Measurements from ENCODE around the gene CLNK.

The CLNK gene, protein sequence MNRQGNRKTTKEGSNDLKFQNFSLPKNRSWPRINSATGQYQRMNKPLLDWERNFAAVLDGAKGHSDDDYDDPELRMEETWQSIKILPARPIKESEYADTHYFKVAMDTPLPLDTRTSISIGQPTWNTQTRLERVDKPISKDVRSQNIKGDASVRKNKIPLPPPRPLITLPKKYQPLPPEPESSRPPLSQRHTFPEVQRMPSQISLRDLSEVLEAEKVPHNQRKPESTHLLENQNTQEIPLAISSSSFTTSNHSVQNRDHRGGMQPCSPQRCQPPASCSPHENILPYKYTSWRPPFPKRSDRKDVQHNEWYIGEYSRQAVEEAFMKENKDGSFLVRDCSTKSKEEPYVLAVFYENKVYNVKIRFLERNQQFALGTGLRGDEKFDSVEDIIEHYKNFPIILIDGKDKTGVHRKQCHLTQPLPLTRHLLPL

DNA sequence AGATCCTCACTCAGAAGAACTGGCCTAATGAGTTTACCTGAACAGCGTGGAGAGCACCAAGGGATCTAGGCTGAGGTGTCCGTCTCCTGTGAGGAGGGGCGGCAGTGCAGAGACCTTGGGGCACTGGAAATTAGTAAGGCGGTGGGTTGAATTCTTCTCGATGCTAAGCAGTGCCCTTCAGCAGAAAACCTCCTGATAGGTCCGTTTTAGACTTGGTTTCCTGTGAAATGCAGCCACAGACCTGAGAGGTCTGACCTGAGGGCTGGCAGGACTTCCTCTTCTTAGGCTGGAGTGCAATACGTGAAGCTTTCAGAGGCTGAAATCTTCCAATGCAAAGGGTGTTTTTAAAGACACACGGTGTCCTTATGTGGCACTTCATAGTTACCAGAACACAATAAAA is at the start of gene CLNK:
CLNK (minus strand) TSS at position 138 of the 400 bp plus-strand sequence. CDS start 16,899 bp downstream, outside the sequence.
- no peak for DNase-seq (ENCODE audit: low read depth in 2 of 2)

DNA sequence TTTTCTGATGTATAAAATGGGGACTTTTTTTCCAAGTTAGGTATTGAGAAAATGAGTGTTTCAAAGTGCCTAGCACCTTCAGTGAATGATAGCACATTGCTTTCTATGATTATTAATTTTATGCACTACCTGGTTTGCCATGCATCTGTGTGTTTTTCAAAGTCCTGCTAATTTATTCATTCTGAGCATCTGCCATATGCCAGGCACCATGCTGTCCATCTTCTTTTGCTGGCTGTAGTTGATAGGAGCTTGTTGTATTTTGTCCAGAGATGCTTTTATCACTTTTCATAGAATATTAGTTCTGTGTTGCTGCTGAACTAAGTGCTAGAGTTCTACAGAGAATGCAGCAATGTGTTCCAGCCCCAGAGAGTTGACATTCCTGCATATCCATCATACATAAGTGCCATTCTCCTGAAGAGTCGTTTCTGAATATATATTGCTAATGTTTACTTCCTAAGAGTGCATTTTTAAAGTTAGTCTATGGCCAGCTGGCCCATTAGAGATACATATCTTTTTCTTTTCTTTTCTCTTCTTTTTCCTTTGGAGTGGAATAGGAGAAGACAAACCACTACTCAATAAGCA is 49.0 kb upstream of the CLNK start:
- DNase-seq (ENCODE audit: low read depth in 2 of 2): no peak

DNA sequence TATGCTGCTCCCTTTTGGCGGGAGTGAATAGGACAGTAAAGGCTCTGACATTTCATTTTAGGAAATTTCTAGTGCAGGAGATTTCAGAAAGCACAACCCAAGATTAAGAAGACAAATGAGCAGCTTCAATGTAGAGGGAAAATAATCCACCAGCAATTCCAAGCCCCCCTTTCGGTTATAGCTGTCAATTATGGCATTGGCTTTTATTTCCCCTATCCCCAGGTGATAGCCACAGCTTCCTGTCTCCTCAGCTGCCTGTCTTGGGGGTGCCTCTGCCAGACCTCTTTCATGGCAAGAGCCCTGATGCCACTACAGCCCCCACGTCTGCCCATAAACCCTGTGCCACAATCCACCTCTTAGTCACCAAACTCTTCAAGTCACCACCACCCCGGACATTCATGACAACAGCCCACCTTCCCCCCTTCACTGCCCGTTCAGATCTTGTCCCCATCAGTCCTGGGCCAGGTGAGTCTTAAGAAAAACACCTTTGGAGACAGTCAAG is 48.4 kb upstream of the CLNK start:
- no peak for DNase-seq (ENCODE audit: low read depth in 2 of 2)

DNA sequence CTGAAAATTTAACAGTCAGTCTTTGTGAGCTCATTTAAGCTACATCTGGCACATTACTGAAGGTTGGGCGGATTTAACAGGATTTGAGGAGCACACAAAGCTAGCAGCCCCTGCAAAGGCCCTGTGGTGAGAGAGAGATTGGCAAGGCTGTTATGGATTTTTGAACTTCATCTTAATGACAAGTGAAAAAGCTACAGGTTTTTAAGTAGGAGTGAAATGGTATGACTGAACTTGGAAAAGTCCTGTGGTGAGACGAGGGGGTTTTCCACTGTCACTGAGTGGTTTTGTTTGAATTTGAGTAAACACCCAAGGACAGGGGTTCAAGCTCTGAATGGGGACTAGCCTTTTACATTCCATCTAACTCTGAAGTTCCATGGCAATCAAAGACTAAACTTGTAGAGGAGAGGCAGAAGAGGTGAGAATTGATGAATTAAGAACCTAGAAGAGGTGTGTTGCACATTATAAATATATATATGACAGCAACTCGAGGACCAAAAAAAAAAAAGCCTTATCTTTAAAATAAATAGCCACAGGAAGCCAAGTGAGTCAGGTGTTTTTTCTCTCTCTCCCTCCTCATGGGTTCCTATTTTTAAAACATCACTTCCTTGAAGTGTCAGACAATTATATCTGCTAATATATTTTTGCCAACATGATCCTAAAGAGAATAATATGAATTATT is 47.8 kb upstream of the CLNK start:
- no peak for DNase-seq (ENCODE audit: low read depth in 2 of 2)

DNA sequence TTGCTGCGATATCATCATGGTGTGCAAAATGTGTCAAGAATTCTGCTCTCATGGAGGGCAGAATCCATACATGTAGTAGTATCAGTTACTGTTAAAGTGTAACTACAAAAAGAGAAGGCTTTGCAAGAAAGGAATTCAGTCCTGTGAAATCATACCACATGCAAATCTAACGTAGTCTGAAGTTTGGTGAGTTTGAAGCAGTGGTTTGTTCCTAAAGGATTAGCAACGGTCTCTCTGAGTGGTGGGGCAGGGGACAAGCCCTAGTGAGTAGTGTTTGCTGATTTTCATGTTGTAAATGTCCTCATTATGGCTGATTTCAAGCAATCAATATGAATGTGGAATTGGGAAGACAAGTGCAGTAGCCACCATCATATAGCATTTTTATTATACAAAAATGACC is 47.1 kb upstream of the CLNK start:
- DNase-seq (ENCODE audit: low read depth in 2 of 2): no peak

DNA sequence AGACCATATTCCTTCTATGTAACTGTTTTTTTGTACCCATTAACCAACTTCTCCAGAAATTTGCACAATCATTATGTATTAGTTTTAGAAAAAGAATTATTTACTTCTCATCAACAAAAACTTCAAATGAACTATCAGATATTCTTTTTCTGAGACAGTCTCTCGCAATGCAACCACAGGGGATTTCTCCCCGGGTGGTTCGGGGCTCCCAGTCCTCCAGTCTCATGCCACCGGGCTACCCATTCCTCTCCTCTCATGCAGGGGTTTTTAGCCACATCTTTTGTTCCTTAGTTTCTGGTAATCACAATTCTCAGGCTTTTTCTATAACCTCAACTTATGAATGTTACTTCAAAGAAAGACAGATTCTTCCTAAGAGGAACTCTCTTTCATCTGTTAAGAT is 46.6 kb upstream of the CLNK start:
- DNase-seq (ENCODE audit: low read depth in 2 of 2): no peak

DNA sequence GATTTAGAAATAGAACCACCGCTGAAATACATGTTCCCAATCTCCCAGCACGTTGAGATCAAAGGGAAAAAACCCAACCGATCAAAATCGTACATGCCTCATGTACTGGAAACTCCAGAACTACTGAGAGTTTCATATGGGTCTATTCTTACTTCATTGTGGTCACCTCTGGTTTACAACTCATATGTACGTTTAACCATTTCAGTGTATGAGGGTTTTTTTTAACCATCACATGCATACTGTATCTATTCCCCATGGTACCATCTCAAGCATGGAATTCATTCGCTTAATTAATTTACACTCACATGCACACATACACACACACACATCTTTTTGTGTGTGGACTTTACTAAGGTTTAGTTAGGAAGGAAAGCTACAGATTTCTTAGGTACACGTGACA is 46.0 kb upstream of the CLNK start:
- no peak for DNase-seq (ENCODE audit: low read depth in 2 of 2)

DNA sequence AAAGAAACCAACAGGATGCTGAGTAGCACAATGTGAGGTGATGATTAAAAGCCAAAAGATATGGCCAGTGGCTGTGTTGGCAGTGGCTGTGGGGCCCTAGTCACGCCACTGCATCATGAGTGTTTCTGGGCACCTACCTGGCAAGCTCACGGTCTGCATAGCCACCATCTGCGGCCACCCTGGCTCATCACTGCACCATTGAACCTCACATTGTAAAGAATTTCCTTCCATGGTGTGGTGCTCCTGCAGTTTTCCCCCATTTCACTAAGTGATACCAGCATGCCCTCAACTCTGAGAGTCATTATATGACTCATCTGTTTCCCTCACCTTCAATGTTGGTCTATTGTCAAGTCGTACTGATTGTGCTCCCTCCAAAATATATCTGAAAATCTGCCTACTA is 45.5 kb upstream of the CLNK start:
- DNase-seq (ENCODE audit: low read depth in 2 of 2): no peak

DNA sequence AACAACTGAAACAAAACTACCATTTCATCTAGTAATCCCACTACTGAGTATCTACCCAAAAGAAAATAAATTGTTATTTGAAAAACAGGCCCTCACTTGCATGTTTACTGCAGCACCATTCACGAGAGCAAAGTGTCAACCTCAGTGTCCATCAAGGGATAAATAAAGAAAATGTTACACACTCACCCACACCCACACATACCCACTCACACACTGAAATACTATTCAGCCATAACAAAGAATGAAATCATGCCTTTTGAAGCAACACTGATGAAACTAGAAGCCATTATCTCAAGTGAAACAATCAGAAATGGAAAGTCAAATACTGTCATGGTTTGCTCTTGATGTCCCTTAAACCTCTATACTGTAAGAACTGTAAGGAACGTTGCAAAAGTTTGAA is 44.8 kb upstream of the CLNK start:
- DNase-seq (ENCODE audit: low read depth in 2 of 2): no peak

DNA sequence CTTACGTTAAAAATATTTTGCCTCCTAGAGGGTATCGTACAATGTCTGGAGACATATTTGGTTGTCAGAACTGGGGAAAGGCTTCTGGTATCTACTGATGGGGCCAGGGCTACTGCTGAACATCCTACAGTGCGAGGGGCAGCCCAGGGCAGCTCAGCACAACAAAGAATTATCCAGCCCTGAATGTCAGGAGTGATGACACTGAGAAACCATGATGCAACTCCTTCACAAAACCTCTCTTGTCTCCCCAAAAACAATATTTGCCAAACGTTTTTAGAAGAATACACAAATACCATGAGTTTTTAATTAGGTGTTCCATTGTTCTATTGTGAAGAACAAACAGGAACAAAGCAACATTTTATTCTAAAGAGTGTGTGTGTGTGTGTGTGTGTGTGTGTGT is 43.4 kb upstream of the CLNK start:
- no peak for DNase-seq (ENCODE audit: low read depth in 2 of 2)

DNA sequence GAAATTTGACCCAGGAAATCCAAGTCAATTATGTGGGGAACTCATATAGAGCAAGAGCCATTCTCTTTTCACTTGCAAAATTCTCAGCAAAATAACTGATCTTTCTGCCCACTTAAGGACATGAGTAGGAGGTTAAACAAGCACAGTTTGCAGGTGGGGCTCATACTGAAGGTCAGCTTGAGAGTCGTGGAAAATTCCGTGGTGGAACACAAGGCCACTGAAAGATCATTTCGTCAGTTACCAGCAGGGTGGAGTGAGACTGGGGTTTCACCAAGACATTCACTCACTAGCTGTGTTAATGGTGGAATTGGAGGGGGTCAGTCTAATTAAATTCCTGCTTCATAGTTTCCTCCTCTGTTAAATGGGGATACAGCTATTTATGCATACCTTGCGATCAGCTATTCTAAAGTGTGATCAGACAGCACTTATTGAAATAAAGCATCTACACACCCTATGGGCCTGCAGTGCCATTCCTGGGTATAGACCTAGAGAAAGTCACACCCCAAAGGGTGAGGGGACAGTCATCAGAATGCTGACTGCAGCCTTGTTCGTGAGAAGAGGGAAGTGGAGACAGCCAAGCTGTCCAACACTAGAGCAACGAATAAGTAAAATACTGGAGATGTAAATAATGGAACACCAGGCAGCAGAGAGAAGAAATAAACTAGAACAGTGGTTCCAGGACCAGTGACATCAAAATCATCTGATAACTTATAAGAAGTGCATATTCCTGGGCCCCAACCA is 42.7 kb upstream of the CLNK start:
- no peak for DNase-seq (ENCODE audit: low read depth in 2 of 2)

DNA sequence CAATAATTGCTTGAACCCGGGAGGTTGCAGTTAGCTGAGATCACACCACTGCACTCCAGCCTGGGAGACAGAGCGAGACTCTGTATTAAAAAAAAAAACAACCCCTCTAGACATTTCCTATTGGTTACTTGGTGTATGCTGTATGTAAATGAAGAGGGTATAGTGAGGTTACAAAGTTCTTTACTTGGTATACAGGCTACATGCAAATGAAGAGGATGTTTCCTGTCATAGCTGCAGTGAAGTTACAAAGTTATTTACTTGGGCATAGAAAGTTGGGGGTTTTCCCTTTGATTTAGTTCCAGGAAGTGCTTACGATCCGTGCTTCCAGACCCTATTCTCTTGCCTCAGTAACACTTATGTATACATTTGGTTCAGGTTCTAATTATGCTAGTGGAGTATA is 38.4 kb upstream of the CLNK start:
- no peak for DNase-seq (ENCODE audit: low read depth in 2 of 2)

DNA sequence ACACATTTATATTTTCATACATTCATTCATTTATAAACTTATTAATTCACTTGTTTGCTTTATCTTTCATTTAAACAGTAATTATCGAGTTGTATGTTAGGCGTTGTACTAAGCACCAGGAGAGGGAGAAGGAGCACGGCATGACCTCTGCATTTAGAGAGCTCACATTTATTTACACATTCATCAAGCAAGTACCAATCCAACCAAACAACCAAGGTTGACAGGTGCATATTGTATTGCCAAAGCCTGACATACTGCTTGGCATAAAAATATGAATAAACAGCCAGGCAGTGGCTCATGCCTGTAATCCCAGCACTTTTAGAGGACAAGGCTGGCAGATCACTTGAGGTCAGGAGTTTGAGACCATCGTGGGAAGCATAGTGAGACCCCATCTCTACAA is 37.0 kb upstream of the CLNK start:
- no peak for DNase-seq (ENCODE audit: low read depth in 2 of 2)

DNA sequence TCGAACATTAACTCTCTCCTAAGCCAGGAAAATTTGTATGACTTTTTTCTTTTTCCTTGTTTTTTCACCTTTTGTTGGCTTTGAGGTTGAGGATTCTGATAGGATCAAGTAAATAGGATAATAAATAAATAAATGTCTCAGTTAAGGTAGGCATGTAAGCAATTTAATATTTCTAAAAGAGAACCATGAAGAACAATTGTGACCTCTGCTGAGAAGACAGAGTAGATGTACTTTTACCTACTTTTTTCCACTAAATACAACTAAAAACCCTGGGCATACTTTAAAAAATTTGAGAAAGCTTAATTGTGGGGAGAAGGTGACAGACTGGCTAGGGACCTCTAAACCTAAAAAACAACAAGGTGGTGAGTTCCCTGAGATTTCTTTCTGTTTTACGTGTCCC is 31.6 kb upstream of the CLNK start:
- DNase-seq (ENCODE audit: low read depth in 2 of 2): no peak

DNA sequence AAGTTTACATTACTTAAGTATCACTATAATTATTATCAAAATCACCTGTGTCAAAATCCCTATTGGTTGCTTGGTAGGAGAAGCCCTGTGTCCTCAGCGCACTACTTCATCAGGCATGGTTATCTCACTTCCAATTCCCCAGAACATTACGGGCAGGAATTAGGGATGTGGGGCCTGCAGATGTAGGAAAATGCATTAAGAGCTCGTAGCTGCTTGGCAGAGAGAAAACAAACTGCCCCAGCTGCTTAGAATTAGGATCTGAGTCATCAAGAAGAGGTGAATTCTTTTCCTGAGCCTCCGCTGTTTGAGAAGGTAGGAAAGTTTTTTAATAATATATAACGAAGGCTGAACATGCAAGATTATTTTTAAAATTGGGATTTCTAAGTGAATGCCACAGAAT is 31.1 kb upstream of the CLNK start:
- DNase-seq (ENCODE audit: low read depth in 2 of 2): no peak

DNA sequence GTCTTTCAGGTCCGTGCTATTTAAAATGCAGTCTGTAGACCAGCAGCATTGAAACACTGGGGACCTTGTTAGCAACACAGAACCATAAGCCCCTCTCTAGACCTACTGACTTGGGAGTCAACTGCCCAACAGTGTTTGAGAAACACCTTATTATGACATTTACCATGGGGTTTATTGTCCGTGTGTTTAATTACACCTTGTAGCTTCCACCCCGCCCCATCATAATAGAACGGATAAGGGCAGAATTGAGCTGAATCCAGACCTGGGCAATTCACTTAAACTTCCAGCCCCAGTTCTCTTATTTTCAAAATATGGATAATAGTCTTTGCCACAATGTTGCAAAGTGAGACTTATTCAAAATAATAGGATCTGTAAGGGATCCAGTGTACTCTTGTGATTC is 30.6 kb upstream of the CLNK start:
- no peak for DNase-seq (ENCODE audit: low read depth in 2 of 2)

DNA sequence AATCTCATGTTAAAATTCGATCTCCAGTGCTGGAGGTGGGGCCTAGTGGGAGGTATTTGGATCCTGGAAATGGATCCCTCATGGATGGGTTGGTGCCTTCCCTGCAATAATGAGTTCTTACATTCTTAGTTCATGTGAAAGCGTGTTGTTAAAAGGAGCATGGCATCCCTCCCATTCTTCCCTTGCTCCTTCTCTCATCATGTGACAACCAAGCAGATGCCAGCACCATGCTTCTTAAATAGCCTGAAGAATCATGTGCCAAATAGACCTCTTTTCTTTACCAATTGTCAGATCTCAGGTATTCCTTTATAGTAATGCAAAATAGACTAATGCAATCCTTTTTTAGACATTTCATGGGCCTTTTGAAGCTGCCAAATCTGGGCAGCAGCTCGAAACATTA is 29.0 kb upstream of the CLNK start:
- DNase-seq (ENCODE audit: low read depth in 2 of 2): no peak

DNA sequence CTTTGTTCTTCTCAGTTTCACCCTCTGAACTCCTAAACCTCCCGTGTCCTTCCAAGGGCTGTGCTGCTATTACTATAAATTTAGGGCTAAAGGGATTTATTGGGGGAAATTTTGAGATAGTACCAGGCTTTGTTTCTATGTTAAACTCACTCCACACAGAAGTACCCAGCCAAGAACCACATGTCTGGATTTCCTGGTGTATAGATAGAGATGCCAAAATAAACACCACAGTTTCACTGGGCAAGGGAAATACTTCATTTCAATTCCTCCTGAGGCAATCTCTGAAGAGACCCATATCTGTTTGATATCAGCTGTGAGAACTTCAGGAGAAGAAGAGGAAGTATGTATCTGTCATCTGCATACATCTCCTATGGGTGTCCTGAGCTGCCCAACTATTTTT is 21.7 kb upstream of the CLNK start:
- DNase-seq (ENCODE audit: low read depth in 2 of 2): no peak

DNA sequence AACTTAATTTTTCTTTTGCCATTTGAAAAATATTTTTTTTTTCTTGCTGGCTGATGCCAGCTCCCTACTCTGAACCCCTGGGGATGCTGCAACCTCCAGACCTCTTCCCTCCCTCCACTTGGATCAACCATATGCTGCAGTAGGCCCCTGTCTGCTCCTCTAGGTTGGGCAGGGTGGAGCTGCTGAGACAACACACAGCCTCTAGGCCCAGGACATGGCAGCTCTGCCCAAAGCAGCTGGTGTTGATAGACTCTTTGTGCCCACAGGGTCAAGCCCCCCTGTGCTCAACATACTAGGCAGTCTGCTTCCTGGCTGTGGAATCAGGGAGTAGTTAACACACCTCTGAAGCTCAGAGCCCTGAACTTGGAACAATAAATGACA is 19.9 kb upstream of the CLNK start:
- DNase-seq (ENCODE audit: low read depth in 2 of 2): no peak

DNA sequence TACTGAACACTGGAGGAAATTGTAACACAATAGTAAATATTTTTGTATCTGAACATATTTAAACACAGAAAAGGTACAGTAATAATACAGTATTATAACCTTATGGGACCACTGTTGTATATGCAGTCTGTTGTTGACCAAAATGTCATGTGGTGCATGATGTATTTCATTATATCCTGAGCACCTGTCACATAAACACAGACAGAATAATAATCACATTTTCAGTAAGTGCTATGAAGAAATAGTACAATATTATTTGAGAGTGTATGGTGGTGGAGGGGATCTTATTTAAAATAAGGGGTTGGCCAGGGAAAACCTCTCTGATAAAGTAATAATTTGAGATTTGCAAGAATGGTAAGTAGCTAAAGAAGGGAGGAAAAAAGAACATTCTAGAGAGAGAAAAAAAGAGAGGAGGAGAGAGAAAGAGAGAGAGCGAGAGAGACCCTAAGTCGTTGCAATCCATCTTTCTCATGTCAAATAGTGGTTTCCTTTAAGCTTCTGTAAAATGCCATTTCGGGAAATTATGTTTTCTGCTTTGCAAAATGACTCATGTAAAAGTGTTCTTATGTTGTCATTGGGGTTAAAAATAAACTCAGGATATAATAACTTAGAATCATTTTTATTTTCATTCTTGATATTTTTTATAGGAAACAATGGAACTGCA is 19.3 kb upstream of the CLNK start:
- no peak for DNase-seq (ENCODE audit: low read depth in 2 of 2)

DNA sequence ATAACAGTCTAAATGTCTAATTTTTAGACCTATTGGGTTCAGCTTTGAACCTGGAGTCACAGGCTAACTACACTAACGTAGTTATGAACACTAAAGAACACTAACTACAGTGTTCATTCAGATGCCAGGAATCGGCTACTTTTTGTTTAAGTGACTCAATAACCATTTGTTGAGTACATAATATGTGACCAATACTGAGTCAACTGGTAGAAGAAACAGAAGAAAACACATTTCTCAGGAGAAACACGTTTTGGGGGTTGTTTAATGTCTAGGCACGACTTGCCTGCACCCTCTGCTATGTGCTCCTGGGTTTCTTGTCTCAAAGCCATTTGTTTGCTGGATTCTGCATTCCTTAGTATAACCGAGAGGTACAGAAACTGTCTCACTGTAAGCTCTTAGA is 18.6 kb upstream of the CLNK start:
- DNase-seq (ENCODE audit: low read depth in 2 of 2): no peak
